Breast epithelium (tissue), 4 donors: ENCODE measurements around the gene NANOS2. TPM values are rescaled to one million over a fixed set of nuclear protein-coding genes. Genes with fewer than 3 reads are reported as not detected.

Experiments used
- DNase-seq, 2 donors: peaks; one replicate each; pipeline ENCODE4 v3.0.0-alpha.2; 2019; ENCODE audit warnings: low spot score in 2 of 2
- H3K27ac ChIP-seq, 2 donors: fragments of 200-600 bp; sonication (generic) in 1 of 2; one replicate each; pipeline ENCODE4 v1.5.1; 2016 to 2019; ENCODE audit warnings: mild to moderate bottlenecking in 1 of 2
- H3K27me3 ChIP-seq, 2 donors: fragments of 200-600 bp; sonication (generic) in 1 of 2; one replicate each; pipeline versions ENCODE4 v1.5.1 to v1.6.0; 2017 to 2019; ENCODE audit warnings: control low read depth in 1 of 2, mild to moderate bottlenecking in 1 of 2
- H3K36me3 ChIP-seq: fragments of 200-600 bp; one replicate; pipeline ENCODE4 v1.5.1; 2019
- H3K4me1 ChIP-seq, 2 donors: fragments of 200-600 bp; sonication (generic); one replicate each; pipeline ENCODE4 v1.5.1; 2016 to 2019; ENCODE audit warnings: control low read depth in 1 of 2
- H3K4me3 ChIP-seq, 3 donors: fragments of 200-600 bp; sonication (generic); 1 replicate in 2 of 3; 2 replicates in 1 of 3; pipeline ENCODE4 v1.5.1; 2016 to 2019; ENCODE audit warnings: mild to moderate bottlenecking in 3 of 3, moderate library complexity in 2 of 3
- H3K9me3 ChIP-seq, 2 donors: fragments of 200-600 bp; sonication (generic) in 1 of 2; one replicate each; pipeline ENCODE4 v1.5.1; 2016 to 2019; ENCODE audit warnings: control low read depth in 1 of 2
- POLR2A ChIP-seq: fragments of 450-650 bp; IDR thresholded peaks from one replicate; pipeline ENCODE4 v1.6.1; 2016; ENCODE audit warnings: antibody characterized with exemption, mild to moderate bottlenecking, moderate library complexity
- POLR2AphosphoS5 ChIP-seq, 3 donors: sonication (generic); formaldehyde crosslinking; IDR thresholded peaks; one replicate each; pipeline ENCODE4 v1.6.1; 2017; ENCODE audit warnings: antibody characterized with exemption in 3 of 3
- intact Hi-C: fragments of 100-400 bp; cut with DNase I; formaldehyde crosslinking; loops from one replicate; pipeline ENCODE4 v1.15.1; 2023; ENCODE audit warnings: low total_unique reads
- total RNA-seq, 3 donors: library from RNA; depleted of rRNA; stranded (reverse); fragments of >200 nt; gene quantifications; one replicate each; pipeline ENCODE4 v1.1.0, GENCODE V29; 2016
- TF ChIP-seq, protein P1 (sequence below), 3 donors: fragments of 450-650 bp; IDR thresholded peaks; one replicate each; pipeline ENCODE4 v1.5.1; 2016 to 2017; ENCODE audit warnings: antibody characterized with exemption in 3 of 3, mild to moderate bottlenecking in 3 of 3, moderate library complexity in 3 of 3

Gene NANOS2
- total RNA-seq, 3 donors from 2014 or later = not detected

DNA sequence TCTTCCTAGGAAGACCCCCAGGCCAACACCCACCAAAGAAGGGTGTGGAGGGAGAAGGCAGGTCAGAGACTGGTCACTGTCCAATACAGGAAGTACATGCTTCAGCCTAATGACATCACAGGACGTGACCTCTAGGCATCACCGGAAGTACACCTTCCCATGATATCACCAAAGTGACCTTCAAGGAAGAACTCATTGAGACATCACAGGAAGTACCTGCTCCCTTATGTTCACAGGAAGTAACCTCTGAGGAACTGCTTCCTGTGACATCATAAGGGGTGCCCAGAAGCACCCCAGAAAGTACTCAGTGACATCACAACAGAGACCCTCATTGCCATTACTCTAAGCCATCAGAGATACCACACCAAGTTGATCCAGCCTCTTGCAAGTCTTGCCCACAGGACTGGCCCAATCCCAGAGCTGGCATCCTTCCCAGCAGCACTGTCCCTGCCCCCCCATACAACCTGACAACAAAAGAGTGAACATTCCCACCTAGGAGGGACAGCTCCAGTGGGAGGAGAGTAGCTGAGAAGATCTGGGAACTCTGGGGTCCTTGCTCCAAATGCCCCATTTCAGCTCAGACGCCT, 24.2 kb upstream of the NANOS2 start:
- Histone ChIP-seq H3K36me3 (no peaks in the 10 kb centered on the region), H3K27me3 (peaks cover 0 to 52% of the 10 kb centered on the region in 2 donors), H3K4me3 (no peak overlapping the region), H3K4me1 (no peaks in the 10 kb centered on the region), H3K27ac (no peak overlapping the region), H3K9me3 (no peaks in the 10 kb centered on the region)
- TF ChIP-seq, protein P1, sequence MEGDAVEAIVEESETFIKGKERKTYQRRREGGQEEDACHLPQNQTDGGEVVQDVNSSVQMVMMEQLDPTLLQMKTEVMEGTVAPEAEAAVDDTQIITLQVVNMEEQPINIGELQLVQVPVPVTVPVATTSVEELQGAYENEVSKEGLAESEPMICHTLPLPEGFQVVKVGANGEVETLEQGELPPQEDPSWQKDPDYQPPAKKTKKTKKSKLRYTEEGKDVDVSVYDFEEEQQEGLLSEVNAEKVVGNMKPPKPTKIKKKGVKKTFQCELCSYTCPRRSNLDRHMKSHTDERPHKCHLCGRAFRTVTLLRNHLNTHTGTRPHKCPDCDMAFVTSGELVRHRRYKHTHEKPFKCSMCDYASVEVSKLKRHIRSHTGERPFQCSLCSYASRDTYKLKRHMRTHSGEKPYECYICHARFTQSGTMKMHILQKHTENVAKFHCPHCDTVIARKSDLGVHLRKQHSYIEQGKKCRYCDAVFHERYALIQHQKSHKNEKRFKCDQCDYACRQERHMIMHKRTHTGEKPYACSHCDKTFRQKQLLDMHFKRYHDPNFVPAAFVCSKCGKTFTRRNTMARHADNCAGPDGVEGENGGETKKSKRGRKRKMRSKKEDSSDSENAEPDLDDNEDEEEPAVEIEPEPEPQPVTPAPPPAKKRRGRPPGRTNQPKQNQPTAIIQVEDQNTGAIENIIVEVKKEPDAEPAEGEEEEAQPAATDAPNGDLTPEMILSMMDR (IDR thresholded peaks at IDR 0.05) = no peak
- TF ChIP-seq POLR2A (no peak), POLR2AphosphoS5 (IDR thresholded peaks at IDR 0.05) (no peak)
- intact Hi-C loops = no loop called here
- no peak for DNase-seq

DNA sequence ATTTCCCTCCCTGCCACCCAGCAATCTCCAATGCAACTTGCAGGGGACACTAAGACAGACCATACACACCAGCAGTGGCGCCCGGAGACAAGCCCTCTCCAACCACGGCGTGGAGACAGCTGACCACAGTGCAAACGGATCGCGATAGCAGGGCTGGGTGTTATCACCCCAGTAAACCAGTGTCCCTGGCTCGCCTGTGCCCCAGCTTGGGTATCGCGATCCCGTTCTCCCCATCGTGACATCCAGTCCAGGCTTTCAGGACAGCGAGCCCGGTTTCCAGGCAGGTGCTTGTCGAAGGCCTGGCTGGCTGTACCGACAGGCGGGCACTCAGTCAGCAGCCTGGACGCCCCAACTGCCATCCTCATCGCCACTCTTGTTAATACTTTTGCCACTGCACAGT, 20.7 kb upstream of the NANOS2 start:
- intact Hi-C loops = no loop called here
- no peak for TF ChIP-seq POLR2AphosphoS5 (IDR thresholded peaks at IDR 0.05)
- TF ChIP-seq, protein P1 (IDR thresholded peaks at IDR 0.05) = no peak
- no peak for TF ChIP-seq POLR2A
- Histone ChIP-seq H3K27me3 (peaks cover 0 to 60% of the 10 kb centered on the region in 2 donors), H3K36me3 (no peaks in the 10 kb centered on the region), H3K27ac (no peak overlapping the region), H3K4me1 (no peaks in the 10 kb centered on the region), H3K4me3 (no peak overlapping the region), H3K9me3 (no peaks in the 10 kb centered on the region)
- DNase-seq = no peak

DNA sequence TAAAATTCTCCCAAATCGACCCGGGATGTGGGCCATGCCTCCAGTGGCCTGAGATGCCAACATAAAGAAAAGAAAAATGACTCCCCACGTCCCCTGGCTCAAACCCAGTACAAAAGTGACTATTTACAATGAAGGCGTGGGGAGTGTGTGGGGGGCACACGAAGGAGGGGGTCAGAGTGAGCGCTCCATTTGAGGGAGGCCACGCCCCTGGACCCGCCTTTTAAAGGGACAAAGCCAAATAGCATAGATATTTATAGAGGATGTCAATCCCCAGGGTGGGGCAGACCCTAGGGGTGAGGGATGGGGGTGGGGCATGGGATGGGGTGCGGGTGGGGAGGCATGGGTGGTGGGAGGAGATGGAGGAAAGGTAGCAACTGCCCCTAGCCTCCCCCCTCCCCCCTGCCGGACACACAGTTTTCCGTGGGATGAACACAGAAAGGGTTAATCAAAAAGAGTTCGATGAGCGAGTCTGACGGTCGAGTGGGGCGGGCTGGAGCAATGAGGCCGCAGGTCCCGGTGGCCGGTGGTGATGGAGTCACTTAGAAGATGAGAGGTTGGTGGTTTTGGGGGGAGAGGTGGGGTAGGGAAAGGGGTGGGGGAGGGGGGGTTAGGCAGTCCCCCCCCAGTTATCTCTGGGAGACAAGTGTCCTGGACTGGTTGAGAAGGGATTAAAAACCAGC, 20.1 kb upstream of the NANOS2 start:
- Histone ChIP-seq H3K27me3 (peaks cover 0 to 57% of the 10 kb centered on the region in 2 donors), H3K9me3 (no peaks in the 10 kb centered on the region), H3K4me1 (no peaks in the 10 kb centered on the region), H3K4me3 (no peak overlapping the region), H3K27ac (no peak overlapping the region), H3K36me3 (no peaks in the 10 kb centered on the region)
- DNase-seq = no peak
- TF ChIP-seq POLR2A (no peak), POLR2AphosphoS5 (IDR thresholded peaks at IDR 0.05) (no peak)
- TF ChIP-seq, protein P1 (IDR thresholded peaks at IDR 0.05) = no peak
- intact Hi-C loops = no loop called here

DNA sequence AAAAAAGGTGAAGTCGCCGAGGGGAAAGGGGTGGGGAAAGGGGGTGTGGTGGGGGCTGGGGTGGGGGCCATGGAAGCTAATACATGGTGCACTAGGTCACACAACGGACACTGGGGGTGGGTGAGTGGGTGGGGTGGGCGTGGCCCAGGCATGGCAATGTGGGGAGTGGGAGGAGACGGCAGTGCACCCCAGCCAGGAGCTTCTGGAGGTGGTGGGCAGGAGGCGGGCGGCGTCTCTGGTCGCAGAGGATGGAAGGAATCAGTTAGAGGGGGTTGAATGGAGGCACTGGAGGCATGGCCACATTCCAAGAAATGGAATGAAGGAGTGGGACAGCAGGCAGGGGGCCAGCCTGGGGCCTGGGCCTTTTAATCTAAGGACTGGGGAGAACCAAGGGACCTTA, 19.2 kb upstream of the NANOS2 start:
- Histone ChIP-seq H3K36me3 (no peaks in the 10 kb centered on the region), H3K4me1 (no peaks in the 10 kb centered on the region), H3K9me3 (no peaks in the 10 kb centered on the region), H3K4me3 (no peak overlapping the region), H3K27me3 (peaks cover 0 to 53% of the 10 kb centered on the region in 2 donors), H3K27ac (no peak overlapping the region)
- no peak for DNase-seq
- no peak for TF ChIP-seq POLR2A
- no peak for TF ChIP-seq POLR2AphosphoS5 (IDR thresholded peaks at IDR 0.05)
- TF ChIP-seq, protein P1 (IDR thresholded peaks at IDR 0.05) = no peak
- intact Hi-C loops = no loop called here

GRCh38 chr19:45931055-45931454, 16.5 kb upstream of the NANOS2 start:
- Histone ChIP-seq H3K4me1 (no peaks in the 10 kb centered on the region), H3K27me3 (peaks cover 0 to 34% of the 10 kb centered on the region in 2 donors), H3K36me3 (no peaks in the 10 kb centered on the region), H3K4me3 (no peak overlapping the region), H3K9me3 (no peaks in the 10 kb centered on the region), H3K27ac (no peak overlapping the region)
- TF ChIP-seq POLR2A (no peak), POLR2AphosphoS5 (IDR thresholded peaks at IDR 0.05) (no peak)
- TF ChIP-seq, protein P1 (IDR thresholded peaks at IDR 0.05) = no peak
- no peak for DNase-seq
- intact Hi-C loops = no loop called here
